ENCODE measurements around the gene SFXN5. TPM values are rescaled to one million over a fixed set of nuclear protein-coding genes. Genes with fewer than 3 reads are reported as not detected.

Gene SFXN5
- total RNA-seq, 2 donors from 2014 or later: 12.8 to 23.2 TPM

GRCh38 chr2:73043276-73043675 lies 28.2 kb downstream of the SFXN5 start:
- H3K4me3 ChIP-seq: no peak overlapping the region
- DNase-seq (ENCODE audit: low spot score): no peak
- no peaks in the 10 kb centered on the region for H3K9me3 ChIP-seq
- TF ChIP-seq POLR2AphosphoS5 (IDR thresholded peaks at IDR 0.05): no peak
- no peak for TF ChIP-seq POLR2A (IDR thresholded peaks at IDR 0.05)
- no peak for TF ChIP-seq CTCF (IDR thresholded peaks at IDR 0.05)
- 67% methylated on average over 5 of the region's 5 CpGs for WGBS
- no peak overlapping the region for H3K27ac ChIP-seq
- intact Hi-C loops (cut with DNase I): no loop called here
- no peaks in the 10 kb centered on the region for H3K4me1 ChIP-seq (replicated peaks)
- H3K36me3 ChIP-seq: no peaks in the 10 kb centered on the region
- no peaks in the 10 kb centered on the region for H3K27me3 ChIP-seq (replicated peaks; ENCODE audit: insufficient read depth)

DNA sequence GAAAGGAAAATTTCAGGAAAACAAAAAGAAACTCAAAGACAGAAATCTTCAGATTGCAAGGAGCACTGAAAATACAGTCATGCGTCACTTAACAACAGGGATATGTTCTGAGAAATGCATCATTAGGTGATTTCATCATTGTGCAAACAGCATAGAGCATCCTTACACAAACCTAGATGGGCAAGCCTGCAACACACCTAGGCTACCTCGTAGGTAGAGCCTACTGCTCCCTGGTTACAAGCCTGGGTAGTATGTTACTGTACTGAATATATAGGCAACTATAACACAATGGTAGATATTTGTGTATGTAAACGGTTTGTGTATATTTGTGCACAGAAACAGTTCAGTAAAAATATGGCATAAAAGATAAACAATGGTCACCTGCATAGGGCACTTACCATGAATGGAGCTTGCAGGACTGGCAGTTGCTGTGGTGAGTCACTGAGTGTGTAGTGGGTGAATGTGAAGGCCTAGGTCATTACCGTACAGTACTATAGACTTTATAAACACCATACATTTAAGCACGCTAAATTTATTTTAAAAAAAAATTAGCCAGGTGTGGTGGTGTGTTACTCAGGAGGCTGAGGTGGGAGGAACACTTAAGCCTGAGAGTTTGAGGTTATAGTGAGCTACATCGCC lies 33.4 kb downstream of the SFXN5 start:
- Histone ChIP-seq H3K4me3 (no peak overlapping the region), H3K4me1 (replicated peaks) (no peaks in the 10 kb centered on the region), H3K36me3 (no peaks in the 10 kb centered on the region), H3K27me3 (replicated peaks; ENCODE audit: insufficient read depth) (no peaks in the 10 kb centered on the region), H3K27ac (no peak overlapping the region), H3K9me3 (no peaks in the 10 kb centered on the region)
- intact Hi-C loops (cut with DNase I): no loop called here
- TF ChIP-seq POLR2AphosphoS5 (IDR thresholded peaks at IDR 0.05) (no peak), POLR2A (IDR thresholded peaks at IDR 0.05) (no peak), CTCF (IDR thresholded peaks at IDR 0.05) (no peak)
- DNase-seq (ENCODE audit: low spot score): no peak
- 92% methylated on average over 6 of the region's 6 CpGs for WGBS

GRCh38 chr2:73036766-73037165 lies 34.7 kb downstream of the SFXN5 start:
- Histone ChIP-seq H3K36me3 (no peaks in the 10 kb centered on the region), H3K4me1 (replicated peaks) (no peaks in the 10 kb centered on the region), H3K27me3 (replicated peaks; ENCODE audit: insufficient read depth) (no peaks in the 10 kb centered on the region), H3K27ac (no peak overlapping the region), H3K9me3 (no peaks in the 10 kb centered on the region), H3K4me3 (no peak overlapping the region)
- WGBS: 93% methylated on average over 11 of the region's 11 CpGs
- intact Hi-C loops (cut with DNase I): no loop called here
- DNase-seq (ENCODE audit: low spot score): no peak
- TF ChIP-seq CTCF (IDR thresholded peaks at IDR 0.05): no peak
- no peak for TF ChIP-seq POLR2A (IDR thresholded peaks at IDR 0.05)
- no peak for TF ChIP-seq POLR2AphosphoS5 (IDR thresholded peaks at IDR 0.05)

- Histone ChIP-seq H3K27ac (no peak overlapping the region), H3K27me3 (replicated peaks; ENCODE audit: insufficient read depth) (no peaks in the 10 kb centered on the region), H3K4me1 (replicated peaks) (no peaks in the 10 kb centered on the region), H3K4me3 (no peak overlapping the region), H3K36me3 (no peaks in the 10 kb centered on the region), H3K9me3 (no peaks in the 10 kb centered on the region)
- no peak for TF ChIP-seq CTCF (IDR thresholded peaks at IDR 0.05)
- no peak for TF ChIP-seq POLR2A (IDR thresholded peaks at IDR 0.05)
- TF ChIP-seq POLR2AphosphoS5 (IDR thresholded peaks at IDR 0.05): no peak
- intact Hi-C loops (cut with DNase I): no loop called here
- no peak for DNase-seq (ENCODE audit: low spot score)
- WGBS: 89% methylated on average over 6 of the region's 6 CpGs
Measured at GRCh38 chr2:73035899-73036711, 35.4 kb downstream of the SFXN5 start.

Measured in prostate gland (tissue), 2 donors.